IgD-negative memory B cell (primary cell): ENCODE results near the gene KHK. TPM values are rescaled to one million over a fixed set of nuclear protein-coding genes. Genes with fewer than 3 reads are reported as not detected.
"Not testable (repeated sequence)": the region's sequence is repeated elsewhere in the genome, so short reads cannot be mapped to it uniquely, and the experiment has no call there.

Experiments
- H3K27ac Mint-ChIP-seq, 3 donors: one replicate each; pipeline ENCODE4 v1.8.0; 2020 to 2022; ENCODE audit warnings: mild to moderate bottlenecking in 3 of 3, mixed read lengths in 3 of 3, moderate library complexity in 1 of 3
- H3K27me3 Mint-ChIP-seq: one replicate; pipeline ENCODE4 v1.8.0; 2021; ENCODE audit warnings: mixed read lengths
- H3K36me3 Mint-ChIP-seq: one replicate; pipeline ENCODE4 v1.8.0; 2020; ENCODE audit warnings: mild to moderate bottlenecking, mixed read lengths
- H3K4me1 Mint-ChIP-seq, 3 donors: one replicate each; pipeline ENCODE4 v1.8.0; 2020 to 2022; ENCODE audit warnings: mixed read lengths in 3 of 3, mild to moderate bottlenecking in 1 of 3
- H3K4me3 Mint-ChIP-seq, 4 donors: one replicate each; pipeline ENCODE4 v1.8.0; 2020 to 2022; ENCODE audit warnings: mild to moderate bottlenecking in 4 of 4, mixed read lengths in 4 of 4, moderate library complexity in 3 of 4
- H3K9me3 Mint-ChIP-seq, 3 donors: one replicate each; pipeline ENCODE4 v1.8.0; 2020 to 2021; ENCODE audit warnings: mixed read lengths in 3 of 3, mild to moderate bottlenecking in 1 of 3
- polyA plus RNA-seq: library from polyadenylated mRNA; unstranded; fragments of 300-500 nt; fragmentation: Illumina TruSeq; gene quantifications from one replicate; pipeline ENCODE4 v1.2.3, GENCODE V29; 2021

Gene KHK
- polyA plus RNA-seq, 1 donor from 2014 or later = 6.5 TPM

- Mint-ChIP-seq H3K9me3 (no peaks in the 10 kb centered on the region), H3K36me3 (no peaks in the 10 kb centered on the region), H3K4me3 (no peak overlapping the region), H3K4me1 (peaks cover 0 to 12% (median 6%) of the 10 kb centered on the region in 3 donors), H3K27ac (no peak overlapping the region), H3K27me3 (no peaks in the 10 kb centered on the region)
These were observed 7.1 kb downstream of the KHK start for GRCh38 chr2:27093430-27094352.

GRCh38 chr2:27094353-27094984 lies 7.9 kb downstream of the KHK start:
- no peaks in the 10 kb centered on the region for H3K9me3 Mint-ChIP-seq
- H3K27ac Mint-ChIP-seq = no peak overlapping the region
- H3K27me3 Mint-ChIP-seq = no peaks in the 10 kb centered on the region
- H3K4me1 Mint-ChIP-seq = peaks cover 0 to 12% (median 6%) of the 10 kb centered on the region in 3 donors
- H3K36me3 Mint-ChIP-seq = no peaks in the 10 kb centered on the region
- no peak overlapping the region for H3K4me3 Mint-ChIP-seq

GRCh38 chr2:27095427-27095744 lies 8.8 kb downstream of the KHK start:
- H3K27ac Mint-ChIP-seq = no peak overlapping the region
- H3K36me3 Mint-ChIP-seq = no peaks in the 10 kb centered on the region
- peaks cover 0 to 12% (median 6%) of the 10 kb centered on the region in 3 donors for H3K4me1 Mint-ChIP-seq
- peak overlapping the region in 2 of 4 donors; percentile 85 to 90 for H3K4me3 Mint-ChIP-seq
- no peaks in the 10 kb centered on the region for H3K9me3 Mint-ChIP-seq
- H3K27me3 Mint-ChIP-seq = no peaks in the 10 kb centered on the region

GRCh38 chr2:27095745-27096651 lies 9.4 kb downstream of the KHK start:
- Mint-ChIP-seq H3K27me3 (no peaks in the 10 kb centered on the region), H3K9me3 (no peaks in the 10 kb centered on the region), H3K4me1 (peaks cover 0 to 12% (median 6%) of the 10 kb centered on the region in 3 donors), H3K27ac (peak overlapping the region in 1 of 3 donors; percentile 10), H3K36me3 (no peaks in the 10 kb centered on the region), H3K4me3 (peak overlapping the region in 3 of 4 donors; percentile 75 to 92 (median 90))

- Mint-ChIP-seq H3K27me3 (no peaks in the 10 kb centered on the region), H3K27ac (peak overlapping the region in 1 of 3 donors; percentile 71), H3K9me3 (no peaks in the 10 kb centered on the region), H3K4me1 (peaks cover 0 to 12% (median 6%) of the 10 kb centered on the region in 3 donors), H3K4me3 (peak overlapping the region in 1 of 4 donors; percentile 48), H3K36me3 (no peaks in the 10 kb centered on the region)
These were observed 10.3 kb downstream of the KHK start for GRCh38 chr2:27096748-27097297.

GRCh38 chr2:27097341-27097740 lies 10.8 kb downstream of the KHK start:
- Mint-ChIP-seq H3K36me3 (no peaks in the 10 kb centered on the region), H3K4me1 (peaks cover 0 to 12% (median 6%) of the 10 kb centered on the region in 3 donors), H3K27me3 (no peaks in the 10 kb centered on the region), H3K9me3 (no peaks in the 10 kb centered on the region), H3K4me3 (peak overlapping the region in 1 of 4 donors; percentile 65), H3K27ac (no peak overlapping the region)

GRCh38 chr2:27099334-27099955 lies 12.9 kb downstream of the KHK start:
- peaks cover 0 to 12% (median 6%) of the 10 kb centered on the region in 3 donors for H3K4me1 Mint-ChIP-seq
- H3K36me3 Mint-ChIP-seq = no peaks in the 10 kb centered on the region
- no peak overlapping the region for H3K4me3 Mint-ChIP-seq
- no peaks in the 10 kb centered on the region for H3K9me3 Mint-ChIP-seq
- H3K27ac Mint-ChIP-seq = no peak overlapping the region
- H3K27me3 Mint-ChIP-seq = no peaks in the 10 kb centered on the region

GRCh38 chr2:27100036-27100435 lies 13.5 kb downstream of the KHK start:
- Mint-ChIP-seq H3K4me1 (peaks cover 0 to 12% (median 6%) of the 10 kb centered on the region in 3 donors), H3K27me3 (no peaks in the 10 kb centered on the region), H3K4me3 (no peak overlapping the region), H3K9me3 (no peaks in the 10 kb centered on the region), H3K27ac (no peak overlapping the region), H3K36me3 (no peaks in the 10 kb centered on the region)

- H3K9me3 Mint-ChIP-seq = no peaks in the 10 kb centered on the region
- no peaks in the 10 kb centered on the region for H3K36me3 Mint-ChIP-seq
- no peak overlapping the region for H3K27ac Mint-ChIP-seq
- peaks cover 0 to 1% (median 0%) of the 10 kb centered on the region in 3 donors for H3K4me1 Mint-ChIP-seq
- peaks cover 1% of the 10 kb centered on the region for H3K27me3 Mint-ChIP-seq
- no peak overlapping the region for H3K4me3 Mint-ChIP-seq
These were observed 15.8 kb downstream of the KHK start for GRCh38 chr2:27102329-27102728.

- peaks cover 1% of the 10 kb centered on the region for H3K27me3 Mint-ChIP-seq
- no peaks in the 10 kb centered on the region for H3K36me3 Mint-ChIP-seq
- H3K27ac Mint-ChIP-seq = no peak overlapping the region
- H3K4me1 Mint-ChIP-seq = no peaks in the 10 kb centered on the region
- H3K4me3 Mint-ChIP-seq = no peak overlapping the region
- H3K9me3 Mint-ChIP-seq = no peaks in the 10 kb centered on the region
These were observed 19.4 kb downstream of the KHK start for GRCh38 chr2:27105981-27106380.

GRCh38 chr2:27108221-27108620 lies 21.6 kb downstream of the KHK start:
- Mint-ChIP-seq H3K9me3 (no peaks in the 10 kb centered on the region), H3K4me1 (no peaks in the 10 kb centered on the region)

GRCh38 chr2:27109083-27109482 lies 22.5 kb downstream of the KHK start:
- H3K27me3 Mint-ChIP-seq = peaks cover 1% of the 10 kb centered on the region
- no peaks in the 10 kb centered on the region for H3K9me3 Mint-ChIP-seq
- no peaks in the 10 kb centered on the region for H3K36me3 Mint-ChIP-seq
- no peak overlapping the region for H3K27ac Mint-ChIP-seq
- no peaks in the 10 kb centered on the region for H3K4me1 Mint-ChIP-seq
- no peak overlapping the region for H3K4me3 Mint-ChIP-seq

More at GRCh38 chr2:27108221-27108620, 21.6 kb downstream of the KHK start:
- Mint-ChIP-seq H3K36me3 (no peaks in the 10 kb centered on the region), H3K27me3 (peaks cover 1% of the 10 kb centered on the region), H3K4me3 (no peak overlapping the region), H3K27ac (no peak overlapping the region)

GRCh38 chr2:27110603-27111352 lies 24.2 kb downstream of the KHK start:
- H3K27me3 Mint-ChIP-seq, H3K4me1 Mint-ChIP-seq, H3K27ac Mint-ChIP-seq, H3K36me3 Mint-ChIP-seq, H3K4me3 Mint-ChIP-seq, H3K9me3 Mint-ChIP-seq: not testable (repeated sequence)
